Urothelium cell line (cell line): ENCODE results near the gene MAMLD1.

Source experiments
- DNase-seq: peaks from one replicate; pipeline ENCODE4 v3.0.0; 2011; ENCODE audit warnings: low spot score, mixed read lengths
- FAIRE-seq: peaks from 2 replicates; lab custom pipeline; 2011; peaks lifted over from hg19 to GRCh38; lab: Jason Lieb, UNC

The MAMLD1 gene

GRCh38 chrX:150489359-150490015 lies 126.4 kb downstream of the MAMLD1 start:
- no peak for FAIRE-seq
- DNase-seq: no peak

- DNase-seq (no peak), FAIRE-seq (no peak)
Measured at GRCh38 chrX:150495496-150495895, 132.4 kb downstream of the MAMLD1 start.

GRCh38 chrX:150499240-150499639 lies 136.1 kb downstream of the MAMLD1 start:
- DNase-seq: no peak
- no peak for FAIRE-seq

GRCh38 chrX:150502091-150502490 lies 139.0 kb downstream of the MAMLD1 start:
- DNase-seq (no peak), FAIRE-seq (no peak)

- DNase-seq (no peak), FAIRE-seq (no peak)
Measured at GRCh38 chrX:150502979-150503897, 140.1 kb downstream of the MAMLD1 start.

GRCh38 chrX:150503898-150504219 lies 140.7 kb downstream of the MAMLD1 start:
- FAIRE-seq: no peak
- DNase-seq: no peak

GRCh38 chrX:150504397-150505182 lies 141.5 kb downstream of the MAMLD1 start:
- FAIRE-seq (no peak), DNase-seq (no peak)

GRCh38 chrX:150506020-150506419 lies 142.9 kb downstream of the MAMLD1 start:
- no peak for FAIRE-seq
- no peak for DNase-seq

- no peak for DNase-seq
- no peak for FAIRE-seq
Measured at GRCh38 chrX:150506486-150506885, 143.4 kb downstream of the MAMLD1 start.

- no peak for FAIRE-seq
- DNase-seq: no peak
Measured at GRCh38 chrX:150507251-150507856, 144.2 kb downstream of the MAMLD1 start.

GRCh38 chrX:150508018-150508417 lies 144.9 kb downstream of the MAMLD1 start:
- no peak for FAIRE-seq
- no peak for DNase-seq

- no peak for FAIRE-seq
Measured at GRCh38 chrX:150508451-150509367, 145.6 kb downstream of the MAMLD1 start.

GRCh38 chrX:150509703-150510102 lies 146.6 kb downstream of the MAMLD1 start:
- no peak for DNase-seq
- FAIRE-seq: no peak

More at GRCh38 chrX:150508451-150509367, 145.6 kb downstream of the MAMLD1 start:
- DNase-seq: no peak

GRCh38 chrX:150512461-150512901 lies 149.4 kb downstream of the MAMLD1 start:
- FAIRE-seq (no peak), DNase-seq (no peak)

GRCh38 chrX:150513544-150513943 lies 150.4 kb downstream of the MAMLD1 start:
- DNase-seq (no peak), FAIRE-seq (no peak)

GRCh38 chrX:150514462-150514861 lies 151.3 kb downstream of the MAMLD1 start:
- no peak for DNase-seq
- no peak for FAIRE-seq

- no peak for FAIRE-seq
- no peak for DNase-seq
Measured at GRCh38 chrX:150515801-150516200, 152.7 kb downstream of the MAMLD1 start.

GRCh38 chrX:150517303-150517910 lies 154.3 kb downstream of the MAMLD1 start:
- no peak for FAIRE-seq
- no peak for DNase-seq

GRCh38 chrX:150522494-150522893 lies 159.4 kb downstream of the MAMLD1 start:
- no peak for FAIRE-seq
- no peak for DNase-seq
